ENCODE results near the gene PITX2. TPM values are rescaled to one million over a fixed set of nuclear protein-coding genes. Genes with fewer than 3 reads are reported as not detected.
"Not testable (repeated sequence)": the region's sequence is repeated elsewhere in the genome, so short reads cannot be mapped to it uniquely, and the experiment has no call there.

The PITX2 gene
- polyA plus RNA-seq, 4 donors, result 6.5 to 34.3 (median 11.0) TPM

- Histone ChIP-seq H3K27me3 (ENCODE audit: control insufficient read depth in 3 of 3, insufficient read depth in 3 of 3, low read length in 3 of 3) (no peaks in the 10 kb centered on the region), H3K9me3 (ENCODE audit: control insufficient read depth in 2 of 2, insufficient read depth in 1 of 2, low read depth in 1 of 2, low read length in 1 of 2) (peaks cover 0 to 3% of the 10 kb centered on the region in 2 donors), H3K27ac (ENCODE audit: low read depth in 1 of 3, low read length in 2 of 3) (no peak overlapping the region), H3K4me3 (ENCODE audit: low read depth in 1 of 3, low read length in 3 of 3) (no peak overlapping the region), H3K4me1 (ENCODE audit: control insufficient read depth in 3 of 3, insufficient read depth in 2 of 3, low read depth in 1 of 3, low read length in 2 of 3) (no peaks in the 10 kb centered on the region), H3K36me3 (ENCODE audit: control insufficient read depth in 3 of 3, insufficient read depth in 2 of 3, low read depth in 1 of 3, low read length in 3 of 3) (no peaks in the 10 kb centered on the region)
- FAIRE-seq, result no peak
- DNase-seq, result no peak
- WGBS, 3 donors, result 77 to 87% (median 87%) methylated on average over 2 of the region's 2 CpGs
Observed at GRCh38 chr4:110596431-110596830, 26.4 kb downstream of the PITX2 start.

- Histone ChIP-seq H3K27me3 (ENCODE audit: control insufficient read depth in 3 of 3, insufficient read depth in 3 of 3, low read length in 3 of 3) (no peaks in the 10 kb centered on the region), H3K4me1 (ENCODE audit: control insufficient read depth in 3 of 3, insufficient read depth in 2 of 3, low read depth in 1 of 3, low read length in 2 of 3) (no peaks in the 10 kb centered on the region), H3K27ac (ENCODE audit: low read depth in 1 of 3, low read length in 2 of 3) (no peak overlapping the region), H3K4me3 (ENCODE audit: low read depth in 1 of 3, low read length in 3 of 3) (no peak overlapping the region), H3K36me3 (ENCODE audit: control insufficient read depth in 3 of 3, insufficient read depth in 2 of 3, low read depth in 1 of 3, low read length in 3 of 3) (no peaks in the 10 kb centered on the region), H3K9me3 (ENCODE audit: control insufficient read depth in 2 of 2, insufficient read depth in 1 of 2, low read depth in 1 of 2, low read length in 1 of 2) (peaks cover 0 to 3% of the 10 kb centered on the region in 2 donors)
- DNase-seq (no peak), FAIRE-seq (no peak)
- 78 to 88% (median 85%) methylated on average over 1 of the region's 1 CpG for WGBS, 3 donors
Observed at GRCh38 chr4:110595583-110595982, 27.3 kb downstream of the PITX2 start.

- H3K27me3 ChIP-seq (ENCODE audit: control insufficient read depth in 3 of 3, insufficient read depth in 3 of 3, low read length in 3 of 3), result no peaks in the 10 kb centered on the region
- no peak overlapping the region for H3K27ac ChIP-seq (ENCODE audit: low read depth in 1 of 3, low read length in 2 of 3)
- no peaks in the 10 kb centered on the region for H3K9me3 ChIP-seq (ENCODE audit: control insufficient read depth in 2 of 2, insufficient read depth in 1 of 2, low read depth in 1 of 2, low read length in 1 of 2)
- H3K4me3 ChIP-seq (ENCODE audit: low read depth in 1 of 3, low read length in 3 of 3), result no peak overlapping the region
- no peaks in the 10 kb centered on the region for H3K36me3 ChIP-seq (ENCODE audit: control insufficient read depth in 3 of 3, insufficient read depth in 2 of 3, low read depth in 1 of 3, low read length in 3 of 3)
- no peaks in the 10 kb centered on the region for H3K4me1 ChIP-seq (ENCODE audit: control insufficient read depth in 3 of 3, insufficient read depth in 2 of 3, low read depth in 1 of 3, low read length in 2 of 3)
- peak; percentile 76 for FAIRE-seq
- peak; percentile 5 to 20 for DNase-seq
Observed at GRCh38 chr4:110589297-110589696, 33.6 kb downstream of the PITX2 start.

- Histone ChIP-seq H3K36me3 (ENCODE audit: control insufficient read depth in 3 of 3, insufficient read depth in 2 of 3, low read depth in 1 of 3, low read length in 3 of 3) (no peaks in the 10 kb centered on the region), H3K4me3 (ENCODE audit: low read depth in 1 of 3, low read length in 3 of 3) (no peak overlapping the region), H3K4me1 (ENCODE audit: control insufficient read depth in 3 of 3, insufficient read depth in 2 of 3, low read depth in 1 of 3, low read length in 2 of 3) (no peaks in the 10 kb centered on the region), H3K27me3 (ENCODE audit: control insufficient read depth in 3 of 3, insufficient read depth in 3 of 3, low read length in 3 of 3) (no peaks in the 10 kb centered on the region), H3K27ac (ENCODE audit: low read depth in 1 of 3, low read length in 2 of 3) (no peak overlapping the region), H3K9me3 (ENCODE audit: control insufficient read depth in 2 of 2, insufficient read depth in 1 of 2, low read depth in 1 of 2, low read length in 1 of 2) (no peaks in the 10 kb centered on the region)
- whole genome bisulfite sequencing, 3 donors, result 93% methylated on average over 35 to 36 of the region's 36 CpGs
- no peak for FAIRE-seq
- no peak for DNase-seq
Observed at GRCh38 chr4:110587666-110588285, 35.1 kb downstream of the PITX2 start.

- Histone ChIP-seq H3K27ac (ENCODE audit: low read depth in 1 of 3, low read length in 2 of 3) (no peak overlapping the region), H3K4me1 (ENCODE audit: control insufficient read depth in 3 of 3, insufficient read depth in 2 of 3, low read depth in 1 of 3, low read length in 2 of 3) (no peaks in the 10 kb centered on the region), H3K36me3 (ENCODE audit: control insufficient read depth in 3 of 3, insufficient read depth in 2 of 3, low read depth in 1 of 3, low read length in 3 of 3) (no peaks in the 10 kb centered on the region), H3K9me3 (ENCODE audit: control insufficient read depth in 2 of 2, insufficient read depth in 1 of 2, low read depth in 1 of 2, low read length in 1 of 2) (no peaks in the 10 kb centered on the region), H3K4me3 (ENCODE audit: low read depth in 1 of 3, low read length in 3 of 3) (no peak overlapping the region), H3K27me3 (ENCODE audit: control insufficient read depth in 3 of 3, insufficient read depth in 3 of 3, low read length in 3 of 3) (no peaks in the 10 kb centered on the region)
- FAIRE-seq, result no peak
- peak; percentile 14 to 57 for DNase-seq
- WGBS, 3 donors, result 6 to 19% (median 17%) methylated on average over 7 of the region's 7 CpGs
Observed at GRCh38 chr4:110586131-110586850, 36.6 kb downstream of the PITX2 start.

- not testable (repeated sequence) for H3K4me1 ChIP-seq (ENCODE audit: control insufficient read depth in 3 of 3, insufficient read depth in 2 of 3, low read depth in 1 of 3, low read length in 2 of 3); H3K4me3 ChIP-seq (ENCODE audit: low read depth in 1 of 3, low read length in 3 of 3); H3K9me3 ChIP-seq (ENCODE audit: control insufficient read depth in 2 of 2, insufficient read depth in 1 of 2, low read depth in 1 of 2, low read length in 1 of 2); H3K27ac ChIP-seq (ENCODE audit: low read depth in 1 of 3, low read length in 2 of 3); H3K36me3 ChIP-seq (ENCODE audit: control insufficient read depth in 3 of 3, insufficient read depth in 2 of 3, low read depth in 1 of 3, low read length in 3 of 3); DNase-seq; FAIRE-seq; H3K27me3 ChIP-seq (ENCODE audit: control insufficient read depth in 3 of 3, insufficient read depth in 3 of 3, low read length in 3 of 3)
- WGBS, 3 donors, result 89 to 94% (median 91%) methylated on average over 2 of the region's 2 CpGs
Observed at GRCh38 chr4:110576696-110577095, 46.2 kb downstream of the PITX2 start.

Other genes with a start within 250 kb of the PITX2 start
- gene ENPEP, start 146.9 kb downstream of the PITX2 start, polyA plus RNA-seq, result 10 to 100 TPM; 26.9 to 79.4 (median 45.5) TPM

Measured in small intestine (tissue), 7 donors.